ENCODE measurements around the gene TMEM218.

Gene TMEM218

GRCh38 chr11:125129316-125129993 is 18.0 kb upstream of the TMEM218 start:
- DNase-seq (ENCODE audit: low read depth, low spot score): no peak

DNA sequence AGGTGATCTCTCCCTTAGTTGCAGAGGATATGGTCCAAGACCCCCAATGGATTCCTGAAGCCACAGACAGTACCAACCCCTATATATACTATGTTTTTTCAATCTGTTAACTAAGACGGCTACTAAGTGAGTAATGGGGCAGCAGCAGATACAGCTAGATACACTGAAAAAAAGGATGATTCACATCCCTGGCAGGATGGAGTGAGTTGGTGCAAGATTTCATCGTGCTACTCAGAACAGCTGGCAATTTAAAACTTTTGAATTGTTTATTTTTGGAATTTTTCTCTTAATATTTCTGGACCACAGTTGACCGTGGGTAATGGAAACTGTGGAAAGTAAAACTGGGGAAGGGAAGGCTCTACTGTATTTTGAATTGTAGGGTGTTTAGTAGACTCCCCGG is 17.0 kb upstream of the TMEM218 start:
- no peak for DNase-seq (ENCODE audit: low read depth, low spot score)

GRCh38 chr11:125124618-125124992 is 13.2 kb upstream of the TMEM218 start:
- DNase-seq (ENCODE audit: low read depth, low spot score): no peak

GRCh38 chr11:125123947-125124617 is 12.7 kb upstream of the TMEM218 start:
- DNase-seq (ENCODE audit: low read depth, low spot score): no peak

- no peak for DNase-seq (ENCODE audit: low read depth, low spot score)
Measured at GRCh38 chr11:125123194-125123946, 11.9 kb upstream of the TMEM218 start.

DNA sequence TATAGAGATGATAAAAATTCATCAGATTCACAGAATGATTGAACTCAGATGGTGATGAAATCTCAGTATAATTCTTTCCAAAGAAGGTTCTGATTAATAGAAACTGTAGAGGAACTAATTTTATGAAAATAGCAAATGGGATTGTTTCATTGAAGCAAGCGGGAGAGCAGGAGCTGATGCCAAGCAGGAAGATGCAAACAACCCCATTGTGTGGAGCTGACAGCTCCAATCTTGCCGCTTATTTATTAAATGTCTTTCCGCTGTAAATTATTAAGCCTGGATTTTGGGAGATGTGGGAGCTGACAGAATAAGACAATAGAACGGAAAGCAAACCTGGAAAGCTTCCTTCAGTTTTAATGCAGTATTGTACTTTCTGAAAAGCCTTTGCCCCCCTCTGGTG is 6.0 kb upstream of the TMEM218 start:
- DNase-seq (ENCODE audit: low read depth, low spot score): no peak

GRCh38 chr11:125114518-125114917 is 3.1 kb upstream of the TMEM218 start:
- DNase-seq (ENCODE audit: low read depth, low spot score): no peak

- no peak for DNase-seq (ENCODE audit: low read depth, low spot score)
Measured at GRCh38 chr11:125112208-125112604, 780 bp upstream of the TMEM218 start.

- no peak for DNase-seq (ENCODE audit: low read depth, low spot score)
Measured at GRCh38 chr11:125111001-125111342, 454 bp downstream of the TMEM218 start.

DNA sequence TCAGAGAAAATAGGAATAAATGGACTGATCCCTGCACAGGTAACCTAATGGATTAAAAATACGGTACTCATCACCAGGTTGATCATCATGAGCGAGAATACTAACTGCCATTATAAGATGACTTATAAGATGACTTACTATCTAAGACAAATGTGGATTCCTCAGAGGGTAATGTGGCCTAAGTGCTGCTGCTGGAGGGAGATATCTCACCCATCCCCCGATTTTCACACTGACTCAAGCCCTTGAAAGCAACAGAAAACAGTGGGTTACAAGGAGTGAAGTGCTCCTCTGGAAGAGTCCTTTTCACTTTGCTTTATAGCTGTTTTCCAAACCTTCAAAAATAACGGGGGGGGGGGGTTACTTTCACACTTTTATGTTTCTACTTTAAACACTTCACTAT is 920 bp downstream of the TMEM218 start:
- DNase-seq (ENCODE audit: low read depth, low spot score): no peak

DNA sequence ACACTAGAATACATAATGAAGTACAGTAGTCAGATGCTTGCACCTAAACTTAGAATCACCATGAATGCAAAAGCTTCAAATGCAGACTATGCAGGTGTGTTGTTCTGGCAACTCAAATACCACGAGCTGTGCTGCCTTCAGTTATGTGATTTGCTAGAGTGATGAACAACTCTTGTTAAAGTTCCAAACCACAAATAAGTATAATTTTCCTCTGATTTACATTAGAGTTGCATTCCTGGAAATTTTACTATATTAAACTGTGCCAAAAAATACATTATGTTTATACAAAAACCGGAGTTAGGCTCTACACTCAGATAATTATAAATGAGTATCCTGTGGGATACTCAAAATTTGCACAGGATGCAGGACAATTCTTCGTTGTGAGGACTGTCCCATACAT is 3.0 kb downstream of the TMEM218 start:
- DNase-seq (ENCODE audit: low read depth, low spot score): no peak

DNA sequence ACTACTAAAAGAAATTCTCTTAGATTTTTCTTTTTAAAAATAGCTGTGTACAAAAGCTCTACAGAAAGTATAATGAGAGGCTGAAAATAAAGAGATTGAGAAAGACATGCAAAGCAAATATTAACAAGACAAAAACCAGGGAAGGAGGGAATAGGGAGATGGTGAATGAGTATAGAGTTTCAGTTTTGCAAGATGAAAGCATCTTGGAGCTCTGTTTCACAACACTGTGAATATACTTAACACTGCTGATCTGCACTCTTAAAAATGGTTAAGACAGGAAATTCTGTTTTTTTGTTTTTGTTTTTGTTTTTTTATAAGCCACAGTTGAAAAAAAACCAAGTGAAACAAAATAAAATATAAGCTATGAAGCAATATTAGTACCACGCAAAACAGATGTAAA is 5.5 kb downstream of the TMEM218 start:
- no peak for DNase-seq (ENCODE audit: low read depth, low spot score)

GRCh38 chr11:125102510-125102909 is 8.9 kb downstream of the TMEM218 start:
- DNase-seq (ENCODE audit: low read depth, low spot score): no peak

- DNase-seq (ENCODE audit: low read depth, low spot score): no peak
Measured at GRCh38 chr11:125102025-125102424, 9.4 kb downstream of the TMEM218 start.

- no peak for DNase-seq (ENCODE audit: low read depth, low spot score)
Measured at GRCh38 chr11:125101596-125101995, 9.8 kb downstream of the TMEM218 start.

DNA sequence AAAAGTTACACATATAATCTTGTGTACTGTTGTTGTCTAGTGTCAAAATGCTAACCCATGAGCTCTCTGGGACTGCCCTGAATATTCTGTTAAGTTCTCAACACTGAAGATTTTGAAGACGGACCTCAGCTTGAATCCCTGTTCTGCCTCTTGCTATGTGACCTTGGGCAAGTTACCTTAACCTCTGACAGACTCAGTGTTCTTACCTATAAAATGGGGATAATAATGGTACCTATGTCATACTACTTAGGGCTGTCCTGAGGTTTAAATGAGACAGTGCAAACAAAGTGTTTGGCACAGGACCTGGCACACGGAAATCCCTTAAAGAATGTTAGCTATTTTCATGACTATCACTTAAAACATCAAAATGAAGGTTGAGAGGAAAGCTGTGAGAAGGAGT is 11.3 kb downstream of the TMEM218 start:
- DNase-seq (ENCODE audit: low read depth, low spot score): no peak

- DNase-seq (ENCODE audit: low read depth, low spot score): no peak
Measured at GRCh38 chr11:125094731-125095130, 16.7 kb downstream of the TMEM218 start.

- no peak for DNase-seq (ENCODE audit: low read depth, low spot score)
Measured at GRCh38 chr11:125093502-125093901, 17.9 kb downstream of the TMEM218 start.

GRCh38 chr11:125092669-125093068 is 18.8 kb downstream of the TMEM218 start:
- no peak for DNase-seq (ENCODE audit: low read depth, low spot score)

- no peak for DNase-seq (ENCODE audit: low read depth, low spot score)
Measured at GRCh38 chr11:125091877-125092664, 19.4 kb downstream of the TMEM218 start.

DNA sequence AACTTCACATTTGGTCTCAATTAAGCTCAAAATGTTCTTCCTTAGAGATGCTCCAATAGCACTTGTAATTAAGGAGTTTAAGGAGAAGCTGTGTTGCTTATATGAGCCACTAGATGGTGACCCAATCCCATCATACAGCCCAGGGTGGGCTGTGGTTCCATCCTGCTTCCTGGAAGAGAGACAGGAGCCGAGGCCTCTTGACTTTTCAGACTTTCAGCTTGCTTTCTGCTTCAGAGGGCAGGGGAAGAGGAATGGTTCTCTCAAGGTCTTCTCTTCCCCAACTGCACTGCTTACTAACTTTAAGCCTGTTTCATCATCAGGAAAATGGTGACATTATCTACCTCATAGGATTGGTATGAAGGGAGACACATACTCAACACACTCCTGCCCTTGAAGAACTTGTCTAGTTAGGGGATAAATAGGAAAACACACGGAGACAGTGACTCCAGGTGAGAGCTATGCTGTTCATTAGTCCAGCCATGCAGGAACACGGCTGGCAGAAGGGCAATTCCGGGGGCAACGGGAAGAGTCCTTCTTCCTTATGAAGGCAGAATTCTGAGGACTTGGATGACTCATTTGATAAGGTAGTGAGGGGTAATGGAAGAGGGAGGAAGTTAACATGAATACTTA is 20.1 kb downstream of the TMEM218 start:
- DNase-seq (ENCODE audit: low read depth, low spot score): peak; percentile 76

DNA sequence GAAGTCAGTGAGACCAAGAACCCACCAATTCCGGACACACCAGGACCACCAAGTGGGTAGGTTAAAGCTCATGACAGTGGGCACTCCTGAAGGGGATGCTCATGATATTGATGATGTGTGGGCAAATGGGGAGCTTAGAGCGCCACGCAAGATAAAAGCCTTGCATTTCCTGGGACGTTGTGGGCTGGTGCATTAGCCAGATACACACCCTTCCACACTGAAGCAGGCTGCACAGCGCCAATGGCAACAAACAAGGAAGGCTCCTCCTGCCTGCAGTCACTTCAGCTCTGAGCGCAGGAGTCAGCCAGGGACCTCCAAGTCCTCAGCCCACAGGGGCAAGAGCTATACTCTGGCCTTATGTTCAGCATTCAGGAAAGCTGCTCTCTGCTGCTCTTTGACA is 20.6 kb downstream of the TMEM218 start:
- no peak for DNase-seq (ENCODE audit: low read depth, low spot score)

Measured in smooth muscle cell of the brain vasculature (primary cell).